SK-N-DZ (cell line): ENCODE results near the gene POLR2F.

Experiments
- DNase-seq: peaks from one replicate; pipeline ENCODE4 v3.0.0-alpha.2; 2015; ENCODE audit warnings: low spot score

Gene POLR2F

DNA sequence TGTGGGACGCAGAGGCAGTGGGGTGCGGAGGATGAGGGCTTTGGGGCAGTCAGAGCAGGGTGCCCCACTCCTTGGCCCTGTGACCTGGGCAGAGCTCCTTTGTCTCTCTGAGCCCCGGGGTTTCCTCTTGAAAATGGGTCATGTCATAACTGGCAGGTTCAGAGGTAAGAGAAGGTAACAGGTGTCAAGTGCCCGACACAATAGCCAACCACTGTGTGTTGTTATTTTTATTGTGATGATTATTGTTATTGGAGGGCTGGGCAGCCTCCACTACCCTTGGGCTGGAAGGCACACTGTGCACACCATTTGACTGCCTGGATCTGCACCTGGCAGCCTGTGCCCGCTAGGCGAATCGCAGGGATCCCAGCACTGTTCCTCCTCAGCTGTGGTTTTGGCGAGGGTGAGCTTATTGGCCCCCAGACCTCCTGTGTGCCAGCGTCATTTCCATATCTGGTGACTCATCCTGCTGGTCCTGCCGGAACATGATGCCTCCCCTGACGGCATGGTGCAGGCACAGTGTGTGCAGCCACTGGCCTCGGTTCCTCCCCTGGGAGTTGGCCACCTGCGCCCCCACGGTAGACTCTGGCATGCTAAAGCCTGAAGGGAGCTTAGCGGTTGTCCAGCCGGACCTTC is 46.3 kb downstream of the POLR2F start:
- DNase-seq, result no peak

DNA sequence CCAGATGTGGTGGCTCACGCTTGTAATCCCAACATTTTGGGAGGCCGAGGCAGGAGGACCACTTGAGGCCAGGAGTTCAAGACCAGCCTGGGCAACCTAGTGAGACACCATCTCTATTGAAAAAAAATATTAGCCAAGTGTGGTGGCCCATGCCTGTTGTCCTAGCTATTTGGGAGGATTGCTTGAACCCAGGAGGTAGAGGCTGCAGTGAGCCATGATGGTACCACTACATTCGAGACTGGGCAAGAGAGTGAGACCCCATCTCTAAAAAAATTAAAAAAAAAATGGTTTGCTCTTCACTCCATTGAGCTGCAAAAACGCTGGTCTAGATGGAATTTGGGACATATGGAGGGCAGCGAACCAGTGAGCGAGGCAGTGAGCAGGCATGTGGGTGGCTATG is 52.4 kb downstream of the POLR2F start:
- DNase-seq, result no peak

DNA sequence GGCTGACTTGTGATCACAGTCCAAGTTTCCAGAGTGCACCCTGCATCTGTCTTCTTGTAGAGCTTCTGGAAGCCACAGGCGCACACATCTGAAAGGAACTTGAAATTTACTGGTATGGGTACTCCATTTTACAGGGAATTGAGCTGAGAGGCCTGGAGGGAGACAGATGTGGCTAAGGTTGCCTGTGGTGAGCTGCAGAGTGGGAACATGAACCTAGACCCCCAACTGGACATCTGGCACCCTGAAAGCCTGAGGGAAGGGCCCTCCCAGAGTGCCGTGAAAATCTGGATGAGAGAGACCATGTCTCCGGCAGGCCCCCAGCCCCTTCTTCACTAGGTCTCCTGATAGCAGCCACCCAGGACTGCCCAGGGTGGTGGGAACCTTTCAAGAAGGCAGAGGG is 53.4 kb downstream of the POLR2F start:
- no peak for DNase-seq

DNA sequence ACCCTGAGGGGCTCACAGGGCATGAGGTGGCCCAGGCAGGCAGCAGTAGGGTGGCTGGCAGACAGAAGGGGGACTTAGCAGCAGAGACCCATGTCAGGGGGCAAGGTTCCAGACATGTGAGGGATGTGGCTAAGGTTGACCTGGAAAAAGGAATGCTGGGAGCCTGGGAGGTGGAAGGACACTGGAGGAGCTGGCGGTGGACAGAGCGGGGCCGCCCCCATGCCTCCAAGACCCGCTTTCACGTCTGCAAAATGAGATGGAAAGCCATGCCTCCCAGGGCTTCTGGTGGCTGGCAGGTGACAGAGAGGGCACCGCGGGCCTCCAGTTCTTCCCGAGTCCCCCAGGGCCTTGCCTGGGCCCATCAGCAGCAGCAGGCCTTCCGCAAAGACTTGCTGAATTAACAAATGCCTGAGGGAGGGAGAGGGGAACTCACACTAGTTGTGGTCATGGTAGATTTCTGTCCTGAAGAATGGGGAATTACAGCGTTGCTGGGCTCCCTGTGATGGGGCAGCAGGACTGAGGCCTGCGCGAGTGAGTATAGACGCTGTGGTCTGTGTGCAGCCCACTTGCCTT is 53.9 kb downstream of the POLR2F start:
- no peak for DNase-seq

DNA sequence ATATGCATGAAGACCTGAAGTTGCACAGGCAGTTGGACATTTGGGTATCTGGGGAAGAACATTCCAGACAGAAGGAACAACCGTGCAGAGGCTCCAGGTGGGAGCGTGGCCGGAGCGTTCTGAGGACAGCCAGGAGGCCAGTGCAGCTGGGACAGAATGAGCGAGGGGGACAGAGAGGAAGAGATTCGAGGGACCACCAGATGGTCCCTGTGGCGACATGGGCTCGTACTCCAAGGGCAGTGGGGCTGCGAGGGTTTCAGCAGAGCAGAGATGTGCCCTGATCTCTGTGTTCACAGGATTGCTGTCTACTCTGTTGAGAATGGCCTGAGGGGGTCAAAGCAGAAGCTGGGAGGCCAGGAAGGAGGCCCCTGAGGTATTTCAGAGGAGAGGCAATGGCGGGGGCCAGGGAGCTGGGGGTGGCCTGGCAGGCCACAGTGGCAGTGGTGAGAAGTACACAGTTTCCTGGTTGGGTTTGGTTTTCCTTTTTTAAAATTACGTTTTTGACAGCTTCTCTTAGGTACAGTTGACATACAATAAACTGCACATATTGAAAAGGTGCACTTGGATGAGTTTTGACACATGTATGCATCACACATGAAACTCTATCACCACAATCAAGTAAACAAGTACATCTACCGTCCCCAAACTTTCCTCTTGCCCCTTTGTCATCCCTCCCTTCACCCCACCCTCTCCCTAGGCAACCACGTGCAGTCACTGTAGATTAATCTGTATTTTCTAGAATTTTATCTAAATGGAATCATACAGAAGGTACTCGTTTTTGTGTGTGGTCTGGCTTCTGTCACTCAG is 55.7 kb downstream of the POLR2F start:
- DNase-seq, result no peak

DNA sequence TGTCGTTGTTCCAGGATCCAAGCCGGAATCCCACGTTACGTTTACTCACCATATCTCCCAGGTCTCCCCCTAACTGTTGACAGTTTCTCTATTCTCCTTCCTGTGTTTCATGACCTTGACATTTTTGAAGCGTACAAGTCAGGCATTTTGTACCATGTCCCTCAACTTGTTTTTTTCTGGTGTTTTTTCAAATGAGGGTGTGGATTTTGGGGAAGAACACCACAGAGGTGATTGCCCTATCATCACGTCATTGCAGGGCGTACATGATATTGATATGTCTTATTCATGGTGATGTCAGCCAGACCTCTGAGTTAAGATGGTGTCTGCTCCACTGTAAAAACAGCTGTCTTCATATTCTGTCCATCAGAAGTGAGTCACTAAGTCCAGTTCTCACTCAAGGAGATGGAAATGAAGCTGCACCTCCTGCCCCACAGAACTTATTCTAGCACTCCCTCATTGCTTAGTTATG is 59.1 kb downstream of the POLR2F start:
- no peak for DNase-seq

DNA sequence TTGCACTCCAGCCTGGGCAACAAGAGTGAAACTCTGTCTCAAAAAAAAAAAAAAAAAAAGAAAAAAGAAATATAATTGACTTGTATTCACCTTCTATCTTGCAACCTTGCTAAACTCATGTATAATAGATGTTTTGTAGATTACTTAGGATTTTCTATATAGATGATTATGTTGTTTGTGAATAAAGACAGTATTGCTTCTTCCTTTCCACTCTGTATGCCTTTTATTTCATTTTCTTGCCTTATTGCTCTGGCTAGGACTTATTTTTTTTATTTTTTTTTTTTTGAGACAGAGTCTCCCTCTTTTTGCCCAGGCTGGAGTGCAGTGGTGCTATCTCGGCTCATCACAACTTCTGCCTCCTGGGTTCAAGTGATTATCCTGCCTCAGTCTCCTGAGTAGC is 60.6 kb downstream of the POLR2F start:
- no peak for DNase-seq

DNA sequence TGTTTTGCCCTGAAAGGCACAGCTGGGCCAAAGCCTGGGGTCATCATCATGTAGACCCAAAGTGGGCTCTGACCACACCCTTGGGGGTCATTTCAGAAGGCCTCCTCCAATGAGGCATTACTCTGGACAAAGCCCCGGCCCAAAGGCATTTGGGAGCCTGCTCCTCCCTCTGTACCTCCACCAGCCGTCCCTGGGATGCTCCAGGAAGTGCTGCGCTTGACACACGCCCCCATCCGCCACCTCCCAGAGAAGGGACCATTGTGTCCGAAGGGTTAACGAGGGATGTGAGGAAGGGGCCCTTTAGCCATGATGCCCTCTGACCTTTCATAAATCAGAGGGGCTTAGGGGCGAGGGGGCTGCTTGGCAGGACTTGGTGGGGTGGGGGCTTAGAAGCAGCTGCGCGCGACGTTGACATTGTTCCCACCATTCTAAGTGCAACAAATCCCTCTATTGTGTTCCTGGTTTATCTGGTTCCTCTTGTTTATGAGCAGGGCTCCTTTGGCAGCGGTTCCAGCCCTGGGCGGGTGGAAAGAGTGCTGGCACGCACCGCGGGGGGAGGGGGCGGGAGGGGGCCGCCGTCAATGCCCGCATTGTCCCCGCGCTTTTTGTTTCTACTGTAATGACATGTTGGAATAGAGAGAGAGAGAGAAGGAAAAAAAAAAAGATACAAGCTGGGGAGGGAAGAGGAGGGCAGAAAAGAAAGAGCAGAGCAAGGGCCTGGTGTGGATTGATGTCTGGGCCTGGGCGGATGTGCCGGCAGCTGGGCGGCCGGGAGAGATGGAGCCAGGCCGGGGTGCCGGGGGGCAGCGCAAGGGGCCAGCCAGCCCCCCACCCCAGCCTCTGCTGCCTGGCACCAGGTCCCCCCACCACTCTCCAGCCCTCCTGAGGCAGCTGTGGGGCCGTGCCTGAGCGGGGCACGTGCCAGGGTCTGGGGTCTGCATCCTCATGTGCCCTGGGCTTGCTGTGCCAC is 63.0 kb downstream of the POLR2F start:
- DNase-seq, result no peak

DNA sequence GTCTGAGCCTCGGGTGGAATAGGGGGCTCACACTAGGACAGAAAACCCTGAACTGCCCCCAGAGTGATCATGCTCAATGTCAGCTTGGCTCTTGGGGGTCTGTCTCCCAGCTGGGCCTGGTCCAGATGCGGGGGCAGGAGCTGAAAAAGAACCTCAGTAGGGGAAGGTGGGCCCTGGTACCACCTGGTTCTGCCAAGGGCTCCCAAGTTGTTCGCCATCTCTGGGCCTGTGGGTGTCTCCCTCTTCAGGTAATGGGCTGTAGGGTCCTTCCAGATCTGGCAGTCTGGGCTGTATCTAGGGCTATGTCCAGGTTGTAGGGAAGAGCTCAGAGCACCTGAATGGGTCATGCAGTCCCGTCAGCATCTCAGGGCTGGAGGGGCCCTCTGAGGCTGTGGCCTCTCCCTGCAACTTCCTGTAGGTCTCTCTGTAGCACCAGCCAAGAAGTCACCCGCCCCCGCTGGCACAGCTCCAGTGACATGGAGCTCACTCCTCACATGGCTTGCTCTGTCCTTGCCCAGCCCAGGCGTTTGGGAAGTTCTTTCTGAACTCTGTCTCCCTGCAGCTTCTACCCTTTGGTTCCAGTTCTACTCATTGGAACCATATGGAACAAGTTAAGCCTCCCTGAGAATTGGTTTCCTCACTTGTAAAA is 63.9 kb downstream of the POLR2F start:
- DNase-seq, result no peak

DNA sequence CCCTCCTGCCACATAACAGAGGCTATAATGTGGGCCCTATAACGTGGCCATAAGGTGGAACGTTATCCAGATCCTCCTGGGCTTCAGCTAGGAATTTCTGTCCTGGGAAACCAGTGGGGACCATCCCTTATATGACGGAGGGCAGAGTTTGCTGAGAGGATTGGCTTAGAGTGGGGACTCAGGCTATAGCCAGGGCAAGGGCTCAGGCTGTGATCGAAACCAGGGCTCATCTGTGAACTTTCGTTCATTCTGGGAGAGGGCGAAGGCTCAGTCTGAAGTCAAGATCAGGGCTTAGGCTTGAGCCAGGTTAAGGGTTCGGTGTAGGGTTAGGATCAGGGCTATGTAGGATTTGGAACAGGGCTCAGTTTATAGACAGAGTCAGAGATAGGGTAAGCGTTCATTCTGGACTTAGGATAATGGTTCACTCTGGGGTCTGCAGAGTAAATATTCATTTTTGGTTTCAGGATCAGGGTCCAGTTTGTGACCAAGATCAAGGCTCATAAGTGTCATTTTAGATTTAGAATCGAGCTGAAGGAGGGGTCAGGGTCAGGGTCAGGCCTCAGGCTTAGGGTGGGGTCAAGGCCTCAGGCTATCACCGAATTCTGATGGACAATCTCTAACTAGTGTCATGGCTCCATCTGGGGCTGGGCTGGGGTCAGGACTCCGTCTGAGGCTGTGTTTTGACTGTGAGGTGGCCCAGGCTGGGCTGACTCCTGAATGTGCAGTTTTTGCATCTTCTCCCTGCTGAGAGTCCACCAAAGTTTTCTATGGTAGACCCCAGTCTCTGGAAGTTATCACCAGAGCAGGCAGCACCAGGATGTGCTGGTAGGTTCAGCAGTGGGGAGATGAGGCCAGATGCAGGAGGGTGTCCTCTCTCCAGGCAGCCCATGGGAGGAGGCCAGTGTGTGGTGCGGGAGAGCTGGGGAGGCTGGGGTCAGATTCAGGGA is 64.7 kb downstream of the POLR2F start:
- DNase-seq, result no peak
